ENCODE results near the gene CRYBG3. TPM values are rescaled to one million over a fixed set of nuclear protein-coding genes. Genes with fewer than 3 reads are reported as not detected.
"Not testable (repeated sequence)": the region's sequence is repeated elsewhere in the genome, so short reads cannot be mapped to it uniquely, and the experiment has no call there.

Gene CRYBG3
- 23.3 TPM for polyA plus RNA-seq (ENCODE audit: insufficient read length)

DNA sequence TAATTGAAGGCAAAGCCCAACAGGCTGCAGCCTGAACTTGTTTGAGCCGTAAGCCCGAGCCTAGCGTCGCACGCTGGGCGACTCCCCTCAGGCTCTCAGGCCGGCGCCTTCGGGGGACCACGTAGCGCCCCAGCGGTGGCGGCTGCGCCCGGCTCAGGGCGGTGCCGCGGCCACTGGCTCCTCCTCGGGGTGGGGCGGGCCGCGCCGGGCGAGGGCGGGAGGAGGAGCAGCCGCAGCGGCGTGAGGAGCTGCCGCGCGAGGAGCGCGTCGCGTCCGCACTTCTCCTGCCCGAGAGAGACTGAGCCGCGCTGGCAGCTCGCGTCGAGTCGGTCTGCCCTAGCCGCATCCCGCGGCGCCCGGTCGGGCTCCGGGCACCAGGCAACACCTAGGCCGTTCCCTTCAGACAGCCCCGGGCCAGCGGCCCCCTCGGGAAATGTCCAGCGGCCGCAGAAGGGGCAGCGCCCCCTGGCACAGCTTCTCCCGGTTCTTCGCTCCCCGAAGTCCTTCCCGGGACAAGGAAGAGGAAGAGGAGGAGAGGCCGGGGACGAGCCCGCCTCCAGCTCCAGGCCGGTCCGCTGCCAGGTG, at the start of gene CRYBG3:
Gene CRYBG3, plus strand, starts transcription at position 238 of the 585 bp plus-strand sequence. Its CDS starts 196 bp downstream, at position 434.
- DNase-seq (ENCODE audit: low read depth): peak; percentile 60

DNA sequence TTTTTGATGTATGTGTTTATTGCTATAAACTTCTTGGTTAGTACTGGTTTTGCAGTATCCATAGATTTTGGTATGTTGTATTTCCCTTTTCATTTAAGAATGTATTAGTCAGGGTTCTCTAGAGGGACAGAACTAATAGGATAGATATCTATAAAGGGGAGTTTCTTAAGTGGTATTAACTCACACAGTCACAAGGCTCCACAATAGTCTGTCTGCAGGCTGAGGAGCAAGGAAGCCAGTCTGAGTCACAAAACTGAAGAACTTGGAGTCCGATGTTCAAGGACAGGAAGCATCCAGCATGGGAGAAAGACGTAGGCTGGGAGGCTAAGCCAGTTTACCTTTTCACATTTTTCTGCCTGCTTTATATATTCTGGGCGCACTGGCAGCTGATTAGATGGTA, 48.9 kb upstream of the CRYBG3 start:
- DNase-seq (ENCODE audit: low read depth): no peak

DNA sequence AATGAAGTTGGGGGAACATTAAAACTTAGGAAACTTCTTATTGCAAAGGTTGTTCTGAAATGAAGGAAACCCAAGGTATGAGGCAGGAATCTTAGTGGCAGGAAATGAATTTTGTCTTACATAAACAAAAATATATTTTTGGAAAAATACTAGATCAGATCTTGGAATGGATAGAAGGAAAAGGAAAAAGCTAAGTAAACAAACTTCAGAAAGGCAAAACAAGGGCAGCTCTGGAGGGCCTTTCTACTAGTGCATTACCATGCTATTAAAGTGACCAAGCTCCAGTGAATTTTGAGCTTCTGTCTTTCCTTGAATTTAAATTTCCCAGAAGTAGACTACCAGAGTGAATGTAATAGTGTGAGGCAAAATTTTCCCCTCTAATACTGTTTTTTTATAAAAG, 43.7 kb upstream of the CRYBG3 start:
- no peak for DNase-seq (ENCODE audit: low read depth)

DNA sequence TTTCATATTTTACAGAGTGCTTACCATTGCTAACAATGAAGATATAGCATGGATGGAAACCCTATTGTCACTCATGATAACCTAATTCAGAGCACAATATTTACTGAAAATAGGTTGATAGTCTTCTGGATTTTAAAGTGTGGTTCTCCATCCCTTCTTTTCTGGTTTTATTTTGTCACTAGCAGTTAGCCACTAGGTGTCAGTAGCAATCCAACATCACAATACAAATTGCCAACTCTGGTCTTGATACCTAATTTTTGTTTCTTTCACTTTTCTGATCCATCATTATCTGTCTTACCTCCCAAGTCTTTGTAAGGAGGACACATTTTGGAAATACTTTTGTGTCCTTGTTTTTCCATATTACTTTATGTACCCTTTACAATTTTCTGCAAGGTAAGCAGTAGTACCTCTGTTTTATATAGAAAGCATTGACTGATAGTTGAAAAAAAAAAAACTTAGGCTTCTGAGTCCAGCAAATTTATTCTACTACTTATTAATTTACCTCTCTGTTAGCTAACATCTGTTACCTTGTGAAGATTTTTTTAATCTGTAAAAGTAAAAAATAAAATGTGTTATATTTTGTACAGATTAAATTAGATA, 28.3 kb upstream of the CRYBG3 start:
- DNase-seq (ENCODE audit: low read depth): peak; percentile 60

DNA sequence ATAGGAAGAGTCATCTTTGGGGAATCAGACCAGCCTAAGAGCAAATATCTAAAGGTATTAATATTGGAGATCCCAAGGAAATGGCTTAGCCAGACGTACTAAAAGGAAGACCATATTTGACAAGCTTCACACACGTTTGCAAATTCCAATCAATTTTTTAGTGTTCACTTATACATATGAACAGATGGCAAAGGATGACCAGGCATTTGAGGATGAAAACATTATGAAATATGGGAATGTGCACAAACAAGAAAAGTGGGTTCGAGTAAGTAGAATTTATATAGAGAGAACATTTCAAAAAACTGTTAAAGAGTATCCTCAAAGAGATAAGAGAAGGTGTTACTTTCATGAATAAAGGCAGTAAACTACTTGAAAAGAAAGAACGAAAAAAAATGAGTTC, 25.9 kb upstream of the CRYBG3 start:
- no peak for DNase-seq (ENCODE audit: low read depth)

- no peak for DNase-seq (ENCODE audit: low read depth)
These were observed 17.3 kb upstream of the CRYBG3 start for GRCh38 chr3:97804471-97804870.

DNA sequence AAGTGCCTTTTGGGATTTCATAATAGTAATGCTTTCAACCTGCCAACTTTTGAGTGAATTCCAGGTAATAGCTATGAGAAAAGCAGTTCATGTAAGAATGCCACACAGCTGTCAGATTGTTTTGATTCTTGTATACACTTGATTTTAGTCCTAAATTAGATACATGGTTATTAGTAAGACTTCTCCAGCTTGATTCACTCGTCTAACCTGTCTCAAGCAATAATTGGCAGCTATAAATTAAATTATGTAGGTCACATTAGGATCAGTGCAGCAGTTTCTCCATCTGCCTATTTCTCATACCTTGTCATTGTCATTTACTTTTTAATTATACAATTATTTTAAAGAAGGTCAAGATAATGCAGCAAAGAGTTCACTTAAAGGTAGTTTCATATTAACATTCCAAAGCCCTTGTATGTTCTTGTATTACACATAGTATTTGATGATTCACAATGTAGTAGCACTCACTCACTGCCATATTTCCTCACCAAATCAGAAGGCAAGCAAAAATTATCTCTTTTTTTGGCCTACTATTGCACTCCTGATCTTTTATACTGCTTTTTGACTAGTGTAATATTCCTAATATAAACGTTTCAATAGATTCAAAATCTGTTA, 10.9 kb upstream of the CRYBG3 start:
- no peak for DNase-seq (ENCODE audit: low read depth)

- DNase-seq (ENCODE audit: low read depth): no peak
These were observed 6.5 kb upstream of the CRYBG3 start for GRCh38 chr3:97815149-97815917.

DNA sequence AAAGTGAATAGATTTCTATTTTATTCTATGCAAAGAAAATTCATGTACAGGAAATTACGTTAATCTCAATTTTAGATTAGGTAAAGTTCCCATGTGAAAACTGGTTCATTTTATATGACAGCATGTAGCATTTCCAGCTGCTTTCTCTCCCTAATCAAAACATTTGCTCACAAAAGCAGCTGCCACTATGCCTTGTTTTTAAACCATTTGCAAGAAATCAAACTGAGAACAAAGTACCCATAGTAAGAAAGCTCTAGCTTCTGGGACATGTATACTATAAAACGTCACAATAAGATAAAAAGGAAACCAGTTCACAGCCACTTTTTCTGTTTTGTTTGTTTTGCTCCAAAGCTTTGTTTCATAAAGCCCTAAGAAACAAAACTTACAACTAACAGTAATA, 5.0 kb upstream of the CRYBG3 start:
- DNase-seq (ENCODE audit: low read depth): no peak

DNA sequence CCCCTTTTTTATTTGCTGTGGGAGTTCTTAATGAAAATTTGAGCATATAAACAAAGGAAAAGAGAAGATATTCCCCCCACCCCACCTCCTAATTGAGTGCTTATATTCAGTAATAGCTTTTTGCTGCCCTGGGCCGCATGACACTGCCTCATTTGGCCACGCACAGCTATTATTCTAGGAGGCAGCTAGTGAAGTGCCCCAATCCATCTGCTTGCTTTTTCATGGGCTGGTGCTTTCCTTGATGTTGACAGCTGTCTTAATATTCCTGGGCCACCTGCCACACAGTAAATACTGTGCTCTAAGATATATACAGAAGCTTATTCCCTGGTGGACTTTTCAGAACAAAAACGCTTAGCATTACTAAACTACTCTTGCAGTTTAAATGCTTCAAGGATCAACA, 3.8 kb upstream of the CRYBG3 start:
- no peak for DNase-seq (ENCODE audit: low read depth)

- no peak for DNase-seq (ENCODE audit: low read depth)
These were observed 1.0 kb upstream of the CRYBG3 start for GRCh38 chr3:97820780-97821179.

DNA sequence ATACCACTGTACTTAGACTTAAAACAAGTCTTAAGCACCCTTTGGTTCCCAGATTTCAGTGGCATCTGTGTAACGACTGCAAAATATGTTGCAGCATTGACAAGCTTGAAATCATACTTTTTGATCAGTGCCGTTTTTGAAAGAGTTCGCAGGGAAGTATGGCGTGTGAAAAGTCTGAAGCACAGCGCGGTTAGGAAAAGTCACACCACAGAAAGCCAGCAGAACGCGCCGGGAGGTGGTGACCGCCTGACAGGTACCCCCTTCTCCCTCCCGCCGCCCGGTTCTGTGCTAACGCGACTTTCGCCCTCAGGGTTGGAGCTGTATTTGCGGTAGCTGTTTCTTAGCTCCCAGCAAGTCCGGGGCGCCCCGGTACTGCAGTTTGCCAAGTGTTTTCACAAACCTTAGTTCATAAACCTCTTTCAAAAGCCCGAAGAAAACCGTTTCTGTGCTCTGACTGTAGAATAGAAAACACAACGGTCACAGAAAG, 481 bp upstream of the CRYBG3 start:
- DNase-seq (ENCODE audit: low read depth): no peak

DNA sequence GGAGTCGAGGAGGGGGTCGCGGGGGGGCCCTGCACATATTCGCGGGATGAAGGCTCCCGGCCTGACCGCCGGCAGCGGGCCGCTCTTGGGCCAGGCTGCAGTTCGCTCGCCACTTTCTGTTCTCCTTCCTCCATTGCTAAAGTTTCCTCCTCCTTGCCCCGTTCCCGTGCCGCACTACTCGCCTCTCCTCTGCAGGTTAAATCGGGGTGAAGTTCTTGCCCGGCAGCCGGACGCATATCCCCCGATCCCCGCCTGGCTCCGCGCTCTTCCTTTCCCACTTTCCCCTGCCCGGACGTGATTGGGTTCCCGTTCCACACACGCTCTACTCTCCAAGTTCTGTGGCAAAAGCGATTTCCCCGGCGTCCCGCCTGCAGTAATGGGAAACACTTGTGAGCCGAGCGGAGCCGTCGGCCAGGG, 556 bp downstream of the CRYBG3 start:
- no peak for DNase-seq (ENCODE audit: low read depth)

DNA sequence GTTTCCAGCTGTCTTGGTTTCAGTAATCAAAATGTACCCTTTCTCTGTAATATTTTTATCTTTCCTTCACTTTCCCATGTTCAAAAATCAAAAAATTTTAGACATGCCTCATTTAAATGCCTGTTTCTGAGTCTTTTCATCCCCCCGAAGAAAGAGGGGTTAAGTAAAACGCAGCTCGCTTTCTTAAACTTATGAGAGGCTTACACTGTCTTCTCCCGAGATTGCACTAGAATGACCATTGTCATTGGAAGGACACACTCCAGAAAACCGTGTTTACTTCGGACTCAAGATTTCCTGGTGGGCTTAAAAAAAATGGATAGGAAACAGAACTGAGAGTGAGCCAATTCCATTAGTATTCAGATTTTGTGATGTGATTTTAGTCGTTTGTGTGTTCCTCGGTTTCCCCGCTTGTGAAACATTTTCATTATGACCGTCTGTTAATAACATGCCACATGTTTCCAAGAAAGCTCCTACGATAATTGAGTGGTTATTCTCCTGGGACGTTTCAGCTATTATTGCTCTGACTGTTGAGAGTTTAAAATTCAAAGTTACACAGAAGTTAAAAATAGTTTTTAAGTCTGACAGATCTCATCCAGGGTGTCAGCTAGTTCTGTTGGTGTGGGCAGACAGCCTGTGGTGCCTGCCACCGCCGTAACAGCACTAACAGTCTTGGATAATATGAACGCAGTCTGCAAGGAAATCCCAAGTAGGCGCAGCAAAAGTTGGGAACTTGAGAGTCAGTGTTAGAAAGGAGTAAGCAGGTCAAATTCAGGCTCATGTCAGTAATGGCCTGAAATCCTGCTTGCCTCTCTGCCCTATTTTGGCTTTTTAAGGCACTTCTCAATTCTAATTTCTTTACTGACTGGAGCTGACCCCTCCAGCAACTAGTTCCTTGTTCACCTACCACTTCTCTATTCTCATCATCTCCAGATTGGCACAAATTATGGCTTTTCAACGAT, 1.5 kb downstream of the CRYBG3 start:
- no peak for DNase-seq (ENCODE audit: low read depth)

DNA sequence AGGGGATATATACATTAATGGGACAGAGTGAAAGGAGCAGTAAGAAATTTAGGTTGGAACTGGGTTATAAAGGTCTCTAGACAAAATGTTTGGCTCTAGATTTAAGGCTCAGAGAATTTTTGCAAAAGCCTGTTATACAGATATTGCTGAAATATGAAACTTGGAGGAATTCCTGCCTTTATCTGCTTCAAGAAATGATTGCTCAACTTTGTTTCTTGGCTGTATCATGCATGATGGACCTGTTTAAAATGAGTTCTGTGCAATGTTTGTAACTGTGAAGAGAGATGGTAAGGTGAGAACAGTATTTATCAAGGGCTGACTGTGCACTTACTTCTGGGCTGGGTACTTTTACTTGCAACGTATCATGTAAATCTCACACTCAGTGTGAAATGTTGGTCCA, 3.3 kb downstream of the CRYBG3 start:
- DNase-seq (ENCODE audit: low read depth): no peak

DNA sequence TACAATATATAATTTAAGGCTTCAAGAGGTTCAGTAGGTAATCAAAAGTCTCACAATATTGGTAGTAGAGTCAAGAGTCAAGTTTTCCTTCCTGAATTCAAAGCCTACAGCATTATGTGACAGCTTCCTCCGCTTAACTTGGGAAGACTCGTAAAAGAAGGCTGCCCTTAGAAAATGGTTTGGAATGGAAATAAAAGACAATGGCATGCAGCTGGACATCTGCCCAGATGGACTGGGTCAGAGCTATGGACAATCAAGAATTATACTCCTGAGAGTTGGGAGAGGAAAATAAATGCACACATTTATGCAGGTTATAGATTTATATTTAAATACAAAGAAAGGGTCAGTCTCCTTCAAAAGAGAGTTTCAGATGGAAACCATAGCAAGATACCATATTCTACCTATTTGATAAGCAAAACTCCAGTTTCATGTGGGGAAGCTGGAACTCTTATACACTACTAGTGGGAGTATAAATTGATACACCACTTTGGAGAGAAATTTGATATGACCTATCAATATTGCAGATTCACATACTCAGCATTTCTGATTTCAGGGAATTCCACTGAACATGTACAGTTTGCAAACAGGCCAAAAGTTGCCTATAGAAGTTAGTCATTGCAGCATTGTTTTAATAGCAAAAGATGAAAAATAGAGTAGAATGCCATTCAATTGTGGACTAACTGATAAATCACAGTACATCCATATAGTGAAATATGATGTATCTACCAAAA, 6.1 kb downstream of the CRYBG3 start:
- DNase-seq (ENCODE audit: low read depth): no peak

DNA sequence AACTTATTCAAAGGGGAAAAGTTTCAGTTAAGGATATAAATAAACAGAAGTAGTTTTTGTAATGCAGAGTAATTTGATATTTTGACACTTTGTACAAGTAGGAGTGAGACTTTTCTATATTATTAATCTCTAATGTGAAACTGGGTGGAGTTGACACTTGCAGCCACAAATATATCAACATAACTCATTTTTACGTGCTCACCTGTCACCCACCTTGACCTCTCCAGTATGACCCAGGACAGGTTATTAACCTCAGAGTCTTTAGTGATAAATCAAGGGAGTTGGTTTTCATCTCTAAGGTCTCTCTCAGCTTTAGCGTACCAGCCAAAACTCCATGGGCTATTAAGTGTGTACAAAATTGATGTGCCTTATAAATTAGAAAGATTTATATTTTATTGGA, 7.4 kb downstream of the CRYBG3 start:
- no peak for DNase-seq (ENCODE audit: low read depth)

GRCh38 chr3:97830638-97831037, 8.8 kb downstream of the CRYBG3 start:
- DNase-seq (ENCODE audit: low read depth): no peak

DNA sequence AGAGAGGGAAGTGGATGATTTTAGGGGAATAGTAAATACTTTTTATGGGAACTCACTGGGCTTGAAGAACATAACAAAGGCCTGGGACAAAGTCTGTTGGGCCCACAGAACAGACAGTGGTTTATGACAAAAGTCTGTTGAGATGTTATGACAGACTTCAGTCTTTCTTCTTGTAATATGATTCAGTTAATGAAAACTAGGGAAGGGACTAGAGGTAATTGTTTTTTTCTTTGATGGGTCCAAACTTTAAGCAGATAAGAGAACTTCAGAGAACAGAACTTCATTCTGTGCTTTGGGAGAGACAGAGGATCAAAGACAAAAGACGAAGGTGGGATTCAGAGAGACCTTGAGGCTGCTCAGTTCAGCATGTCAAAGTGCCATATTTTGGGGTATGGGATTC, 9.3 kb downstream of the CRYBG3 start:
- DNase-seq (ENCODE audit: low read depth): no peak

DNA sequence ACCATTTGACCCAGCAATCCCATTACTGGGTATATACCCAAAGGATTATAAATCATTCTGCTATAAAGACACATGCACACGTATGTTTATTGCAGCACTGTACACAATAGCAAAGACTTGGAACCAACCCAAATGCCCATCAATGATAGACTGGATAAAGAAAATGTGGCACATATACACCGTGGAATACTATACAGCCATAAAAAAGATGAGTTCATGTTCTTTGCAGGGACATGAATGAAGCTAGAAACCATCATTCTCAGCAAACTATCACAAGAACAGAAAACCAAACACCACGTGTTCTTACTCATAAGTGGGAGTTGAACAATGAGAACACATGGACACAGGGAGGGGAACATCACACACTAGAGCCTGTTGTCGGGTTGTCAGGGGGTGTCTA, 11.4 kb downstream of the CRYBG3 start:
- DNase-seq (ENCODE audit: low read depth): not testable (repeated sequence)

GRCh38 chr3:97835761-97836160, 13.9 kb downstream of the CRYBG3 start:
- DNase-seq (ENCODE audit: low read depth): no peak

Data from forelimb muscle (tissue), 1 donor.